Transverse colon (tissue), 4 donors: Measurements from ENCODE around the gene HASPIN.

ENCODE experiments used
- EP300 ChIP-seq: sonication (generic); formaldehyde crosslinking; IDR thresholded peaks from one replicate; pipeline ENCODE4 v1.6.1; 2017; ENCODE audit warnings: antibody characterized with exemption, low read depth
- POLR2A ChIP-seq: fragments of 450-650 bp; IDR thresholded peaks from one replicate; pipeline ENCODE4 v1.6.1; 2016; ENCODE audit warnings: antibody characterized with exemption, mild to moderate bottlenecking, moderate library complexity
- POLR2AphosphoS5 ChIP-seq, 3 donors: sonication (generic); formaldehyde crosslinking; IDR thresholded peaks; one replicate each; pipeline ENCODE4 v1.6.1; 2016; ENCODE audit warnings: antibody characterized with exemption in 3 of 3
- TF ChIP-seq, protein P1 (sequence below), 5 experiments: fragments of 200-600 bp in 3 of 5; fragments of 450-650 bp in 2 of 5; sonication (generic) in 3 of 5; IDR thresholded peaks; 1 replicate in 2 of 5; 2 replicates in 3 of 5; pipeline ENCODE4 v1.5.1; 2016 to 2017; ENCODE audit warnings: antibody characterized with exemption in 5 of 5, inconsistent platforms in 3 of 5, mild to moderate bottlenecking in 2 of 5, moderate library complexity in 1 of 5

GRCh38 chr17:3768341-3768740, 44.6 kb downstream of the HASPIN start:
- TF ChIP-seq, protein P1, sequence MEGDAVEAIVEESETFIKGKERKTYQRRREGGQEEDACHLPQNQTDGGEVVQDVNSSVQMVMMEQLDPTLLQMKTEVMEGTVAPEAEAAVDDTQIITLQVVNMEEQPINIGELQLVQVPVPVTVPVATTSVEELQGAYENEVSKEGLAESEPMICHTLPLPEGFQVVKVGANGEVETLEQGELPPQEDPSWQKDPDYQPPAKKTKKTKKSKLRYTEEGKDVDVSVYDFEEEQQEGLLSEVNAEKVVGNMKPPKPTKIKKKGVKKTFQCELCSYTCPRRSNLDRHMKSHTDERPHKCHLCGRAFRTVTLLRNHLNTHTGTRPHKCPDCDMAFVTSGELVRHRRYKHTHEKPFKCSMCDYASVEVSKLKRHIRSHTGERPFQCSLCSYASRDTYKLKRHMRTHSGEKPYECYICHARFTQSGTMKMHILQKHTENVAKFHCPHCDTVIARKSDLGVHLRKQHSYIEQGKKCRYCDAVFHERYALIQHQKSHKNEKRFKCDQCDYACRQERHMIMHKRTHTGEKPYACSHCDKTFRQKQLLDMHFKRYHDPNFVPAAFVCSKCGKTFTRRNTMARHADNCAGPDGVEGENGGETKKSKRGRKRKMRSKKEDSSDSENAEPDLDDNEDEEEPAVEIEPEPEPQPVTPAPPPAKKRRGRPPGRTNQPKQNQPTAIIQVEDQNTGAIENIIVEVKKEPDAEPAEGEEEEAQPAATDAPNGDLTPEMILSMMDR (IDR thresholded peaks at IDR 0.05) = no peak
- TF ChIP-seq EP300 (no peak), POLR2A (no peak), POLR2AphosphoS5 (IDR thresholded peaks at IDR 0.05) (no peak)
